ENCODE measurements around the gene PARD3B. TPM values are rescaled to one million over a fixed set of nuclear protein-coding genes. Genes with fewer than 3 reads are reported as not detected.

Gene PARD3B
- total RNA-seq, 4 donors from 2014 or later = 32.6 to 65.7 (median 38.6) TPM

GRCh38 chr2:205361272-205361671 is 816.0 kb downstream of the PARD3B start:
- TF ChIP-seq EP300 (IDR thresholded peaks at IDR 0.05; ENCODE audit: low read depth) (no peak), POLR2AphosphoS5 (IDR thresholded peaks at IDR 0.05) (no peak), POLR2A (IDR thresholded peaks at IDR 0.05) (no peak), CTCF (IDR thresholded peaks at IDR 0.05) (no peak)
- no peak for DNase-seq
- in situ Hi-C loops (cut with MboI; ENCODE audit: low pct_ligation_motif_present in 1 of 4, low pct_unique_long_range_greater_than_20kb in 1 of 4, low sequenced_read_pairs in 3 of 4) = no loop called here
- Histone ChIP-seq H3K4me3 (no peak overlapping the region), H3K36me3 (no peaks in the 10 kb centered on the region), H3K9me3 (no peaks in the 10 kb centered on the region), H3K4me1 (no peaks in the 10 kb centered on the region), H3K27ac (no peak overlapping the region), H3K27me3 (no peaks in the 10 kb centered on the region)
- 62 to 100% methylated on average over 1 to 3 of the region's 3 CpGs for WGBS, 2 donors (ENCODE audit: low coverage in 1 of 2)
- intact Hi-C loops (cut with DNase I; ENCODE audit: low total_unique reads) = no loop called here

- TF ChIP-seq EP300 (IDR thresholded peaks at IDR 0.05; ENCODE audit: low read depth) = no peak
- no peak for TF ChIP-seq POLR2AphosphoS5 (IDR thresholded peaks at IDR 0.05)
- TF ChIP-seq POLR2A (IDR thresholded peaks at IDR 0.05) = no peak
- no peak for TF ChIP-seq CTCF (IDR thresholded peaks at IDR 0.05)
- no peak for DNase-seq
- H3K9me3 ChIP-seq = no peaks in the 10 kb centered on the region
- no peaks in the 10 kb centered on the region for H3K36me3 ChIP-seq
- no peak overlapping the region for H3K27ac ChIP-seq
- H3K27me3 ChIP-seq = no peaks in the 10 kb centered on the region
- H3K4me3 ChIP-seq = no peak overlapping the region
- no peaks in the 10 kb centered on the region for H3K4me1 ChIP-seq
- in situ Hi-C loops (cut with MboI; ENCODE audit: low pct_ligation_motif_present in 1 of 4, low pct_unique_long_range_greater_than_20kb in 1 of 4, low sequenced_read_pairs in 3 of 4) (no loop called here), intact Hi-C loops (cut with DNase I; ENCODE audit: low total_unique reads) (no loop called here)
Observed at GRCh38 chr2:205361970-205362369, 816.7 kb downstream of the PARD3B start.

GRCh38 chr2:205364261-205364660 is 819.0 kb downstream of the PARD3B start:
- H3K27ac ChIP-seq = no peak overlapping the region
- H3K9me3 ChIP-seq = no peaks in the 10 kb centered on the region
- intact Hi-C loops (cut with DNase I; ENCODE audit: low total_unique reads) (no loop called here), in situ Hi-C loops (cut with MboI; ENCODE audit: low pct_ligation_motif_present in 1 of 4, low pct_unique_long_range_greater_than_20kb in 1 of 4, low sequenced_read_pairs in 3 of 4) (no loop called here)
- H3K27me3 ChIP-seq = no peaks in the 10 kb centered on the region
- H3K4me1 ChIP-seq = no peaks in the 10 kb centered on the region
- H3K4me3 ChIP-seq = no peak overlapping the region
- no peak for TF ChIP-seq POLR2AphosphoS5 (IDR thresholded peaks at IDR 0.05)
- TF ChIP-seq POLR2A (IDR thresholded peaks at IDR 0.05) = no peak
- no peak for TF ChIP-seq CTCF (IDR thresholded peaks at IDR 0.05)
- TF ChIP-seq EP300 (IDR thresholded peaks at IDR 0.05; ENCODE audit: low read depth) = no peak
- WGBS, 2 donors (ENCODE audit: low coverage in 1 of 2) = 84 to 89% methylated on average over 3 of the region's 3 CpGs
- H3K36me3 ChIP-seq = no peaks in the 10 kb centered on the region
- DNase-seq = no peak

GRCh38 chr2:205366336-205367060 is 821.2 kb downstream of the PARD3B start:
- Histone ChIP-seq H3K27ac (no peak overlapping the region), H3K36me3 (no peaks in the 10 kb centered on the region), H3K27me3 (no peaks in the 10 kb centered on the region), H3K4me1 (no peaks in the 10 kb centered on the region), H3K9me3 (no peaks in the 10 kb centered on the region), H3K4me3 (no peak overlapping the region)
- DNase-seq = no peak
- TF ChIP-seq POLR2AphosphoS5 (IDR thresholded peaks at IDR 0.05) (no peak), POLR2A (IDR thresholded peaks at IDR 0.05) (no peak), CTCF (IDR thresholded peaks at IDR 0.05) (no peak), EP300 (IDR thresholded peaks at IDR 0.05; ENCODE audit: low read depth) (no peak)
- intact Hi-C loops (cut with DNase I; ENCODE audit: low total_unique reads) (no loop called here), in situ Hi-C loops (cut with MboI; ENCODE audit: low pct_ligation_motif_present in 1 of 4, low pct_unique_long_range_greater_than_20kb in 1 of 4, low sequenced_read_pairs in 3 of 4) (no loop called here)
- WGBS, 2 donors (ENCODE audit: low coverage in 1 of 2) = 85 to 86% methylated on average over 4 to 6 of the region's 6 CpGs

Data from transverse colon (tissue), 4 donors.